K562 (cell line): ENCODE data around the gene ADGRG1. TPM values are rescaled to one million over a fixed set of nuclear protein-coding genes. Genes with fewer than 3 reads are reported as not detected.

ENCODE experiments used
- DIDO1 ChIP-seq: fragments of 450-650 bp; IDR thresholded peaks from 2 replicates; pipeline ENCODE4 v1.6.1; 2016; ENCODE audit warnings: low read depth, missing biosample characterization, missing genetic modification characterization
- E2F1 ChIP-seq: sonication (generic); formaldehyde crosslinking; IDR thresholded peaks from 2 replicates; pipeline ENCODE4 v1.8.1; 2023; ENCODE audit warnings: mild to moderate bottlenecking, missing genetic modification reagents, moderate library complexity
- ETV5 ChIP-seq: sonication (generic); formaldehyde crosslinking; IDR thresholded peaks from 2 replicates; pipeline ENCODE4 v1.4.0; 2020; ENCODE audit warnings: low read depth, mild to moderate bottlenecking, missing genetic modification reagents
- FUS ChIP-seq: fragments of 200-400 bp; formaldehyde crosslinking; optimal IDR thresholded peaks from 2 replicates; pipeline ENCODE3; 2017; ENCODE audit warnings: low read depth, low read length
- MTA3 ChIP-seq: fragments of 450-650 bp; formaldehyde crosslinking; IDR thresholded peaks from 2 replicates; pipeline ENCODE4 v1.6.1; 2017; ENCODE audit warnings: mild to moderate bottlenecking, borderline replicate concordance
- PCBP1 ChIP-seq: fragments of 200-400 bp; formaldehyde crosslinking; IDR thresholded peaks from 2 replicates; pipeline ENCODE4 v1.6.1; 2018; ENCODE audit warnings: mild to moderate bottlenecking, low read depth, low read length; ENCODE audit not compliant: poor library complexity, severe bottlenecking
- POLR3A ChIP-seq: IDR thresholded peaks from 2 replicates; pipeline ENCODE4 v1.6.1; 2011; ENCODE audit warnings: borderline replicate concordance, mild to moderate bottlenecking, moderate library complexity; ENCODE audit not compliant: insufficient read length, insufficient read depth; ENCODE audit errors: extremely low read depth
- PURB ChIP-seq: sonication (generic); formaldehyde crosslinking; IDR thresholded peaks from 2 replicates; pipeline ENCODE4 v1.9.0; 2021; ENCODE audit warnings: low read depth, mild to moderate bottlenecking, missing genetic modification reagents
- SMAD4 ChIP-seq: fragments of 250-450 bp; sonication (Bioruptor Pico); conservative IDR thresholded peaks from 2 replicates; pipeline ENCODE4 v1.8.0; 2021; ENCODE audit warnings: inconsistent platforms, mild to moderate bottlenecking, moderate library complexity
- SRSF7 ChIP-seq: fragments of 200-400 bp; formaldehyde crosslinking; optimal IDR thresholded peaks from 2 replicates; pipeline ENCODE3; 2017; ENCODE audit warnings: mild to moderate bottlenecking, low read depth, low read length
- STAT6 ChIP-seq: sonication (generic); formaldehyde crosslinking; IDR thresholded peaks from 2 replicates; pipeline ENCODE4 v1.8.1; 2023; ENCODE audit warnings: mild to moderate bottlenecking, missing genetic modification reagents
- ZBTB1 ChIP-seq: sonication (generic); formaldehyde crosslinking; IDR thresholded peaks from 2 replicates; pipeline ENCODE4 v1.8.1; 2023; ENCODE audit warnings: missing genetic modification reagents, low read depth, mild to moderate bottlenecking, borderline replicate concordance
- ZBTB34 ChIP-seq: fragments of 250-450 bp; sonication (Bioruptor Pico); IDR thresholded peaks from 2 replicates; pipeline ENCODE4 v1.8.0; 2021; ENCODE audit warnings: mild to moderate bottlenecking, moderate library complexity
- ZNF174 ChIP-seq: fragments of 250-450 bp; sonication (Bioruptor Pico); IDR thresholded peaks from 2 replicates; pipeline ENCODE4 v1.4.0; 2020; ENCODE audit warnings: mild to moderate bottlenecking
- ZNF609 ChIP-seq: sonication (generic); formaldehyde crosslinking; IDR thresholded peaks from 2 replicates; pipeline ENCODE4 v1.8.1; 2023; ENCODE audit warnings: missing genetic modification reagents, mild to moderate bottlenecking, borderline replicate concordance
- ZNF77 ChIP-seq: fragments of 250-450 bp; sonication (Bioruptor Pico); IDR thresholded peaks from 2 replicates; pipeline ENCODE4 v1.5.0; 2020
- polyA plus RNA-seq, 8 experiments: library from polyadenylated mRNA; depleted of rRNA in 4 of 8; stranded (reverse) in 5 of 8; unstranded in 3 of 8; fragments of >200 nt; fragmentation: Nextera tagmentation in 2 of 8; fragmentation: Illumina TruSeq in 1 of 8; extraction: Ambion mirVana in 2 of 8; extraction: Trizol in 1 of 8; gene quantifications; 2 replicates each; pipeline versions ENCODE4 v1.2.1 to v1.2.3, GENCODE V29; 2011 to 2014; ENCODE audit warnings: inconsistent platforms in 1 of 8, missing spikeins in 1 of 8
- total RNA-seq, 7 experiments: library from RNA; depleted of rRNA in 6 of 7; stranded (reverse); fragments of >200 nt in 6 of 7; fragmentation: Illumina TruSeq in 2 of 7; extraction: Trizol in 2 of 7; gene quantifications; 2 replicates each; pipeline versions ENCODE4 v1.2.1 to v1.2.3, GENCODE V29; 2011 to 2021; ENCODE audit warnings: low replicate concordance in 1 of 7

Gene ADGRG1
- total and polyA plus RNA-seq, 9 of the 15 experiments (the other 6 are each of a cell fraction or from before 2014, with no cell fraction given): 0.04 to 0.31 (median 0.16) TPM; not detected in 6

GRCh38 chr16:57694725-57695679 is 66.6 kb downstream of the ADGRG1 start, which contains the start of gene DRC7 (continued):
- TF ChIP-seq ETV5 (CRISPR knock-in tag) (no peak), SRSF7 (no peak), ZNF174 (no peak), POLR3A (no peak), ZNF77 (no peak), ZBTB1 (CRISPR knock-in tag) (no peak), PCBP1 (no peak), STAT6 (CRISPR knock-in tag) (no peak), FUS (no peak), E2F1 (CRISPR knock-in tag) (no peak), SMAD4 (CRISPR knock-in tag) (no peak), MTA3 (no peak), ZBTB34 (CRISPR knock-in tag) (no peak), DIDO1 (tag) (no peak), PURB (CRISPR knock-in tag) (no peak), ZNF609 (CRISPR knock-in tag) (no peak)
